GM08714 (cell line): Measurements from ENCODE around the gene ADAMTS6.

ENCODE experiments used
- H3K4me3 ChIP-seq: fragments of 200-500 bp; sonication (Bioruptor generic); 2 replicates; pipeline ENCODE4 v1.5.1; 2014; ENCODE audit warnings: mild to moderate bottlenecking, low read length, inconsistent platforms
- ZNF274 ChIP-seq: IDR thresholded peaks from 2 replicates; pipeline ENCODE4 v1.6.1; 2012; ENCODE audit warnings: mild to moderate bottlenecking, low read depth, low read length

ADAMTS6 gene

DNA sequence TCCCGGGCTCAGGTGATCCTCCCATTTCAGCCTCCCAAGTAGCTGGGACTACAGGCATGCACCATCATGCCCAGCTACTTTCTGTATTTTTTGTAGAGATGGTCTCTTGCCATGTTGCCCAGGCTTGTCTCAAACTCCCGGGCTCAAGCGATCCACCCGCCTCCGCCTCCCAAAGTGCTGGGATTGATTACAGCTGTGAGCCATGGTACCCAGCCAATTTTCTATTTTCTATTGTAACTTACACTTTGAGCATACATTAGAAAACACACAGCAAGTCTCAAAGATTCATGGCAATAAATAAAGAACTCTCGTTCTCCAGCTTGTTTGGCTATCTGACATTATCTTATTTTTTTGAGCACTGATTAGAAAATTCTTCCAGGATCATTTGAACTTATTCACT, 228.7 kb downstream of the ADAMTS6 start:
- H3K4me3 ChIP-seq: no peak overlapping the region
- TF ChIP-seq ZNF274: no peak

DNA sequence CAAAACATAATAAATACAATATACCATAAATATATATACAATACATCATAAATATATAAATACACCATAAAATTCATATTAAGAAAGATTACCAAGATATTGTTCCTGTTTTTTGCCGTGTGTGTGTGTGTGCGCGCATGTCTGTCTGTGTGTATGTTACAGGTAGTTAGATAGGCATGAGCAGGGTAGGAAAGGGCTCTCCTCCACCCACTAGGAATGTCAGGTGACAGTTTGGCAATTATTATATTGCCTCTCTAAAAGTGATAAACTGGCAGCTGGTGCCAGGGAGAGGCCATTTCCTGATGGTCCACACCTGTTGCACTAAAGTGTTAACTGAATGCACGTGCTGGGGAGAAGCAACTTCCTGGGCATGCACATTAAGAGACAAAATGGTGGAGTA, 232.8 kb downstream of the ADAMTS6 start:
- no peak for TF ChIP-seq ZNF274
- H3K4me3 ChIP-seq: no peak overlapping the region

GRCh38 chr5:65247594-65247993, 234.1 kb downstream of the ADAMTS6 start:
- TF ChIP-seq ZNF274: no peak

DNA sequence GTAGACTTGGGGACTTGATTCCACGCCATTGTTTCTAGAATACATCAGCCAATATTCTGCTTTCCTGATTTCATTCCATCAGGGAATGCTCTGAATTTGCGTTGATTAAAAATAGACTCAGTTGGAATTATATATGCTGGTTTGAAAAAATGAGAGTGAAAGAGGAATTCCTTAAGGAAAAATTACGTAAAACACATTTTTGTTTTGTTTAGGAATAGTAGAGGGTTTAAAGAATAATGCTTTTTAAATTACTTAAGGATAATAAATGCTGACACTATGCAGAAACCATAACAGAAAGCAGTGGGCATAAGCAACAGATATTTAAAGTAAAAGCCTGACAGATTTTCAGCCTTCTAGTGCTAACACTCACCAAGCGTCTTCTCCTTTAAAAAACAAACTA, 235.0 kb downstream of the ADAMTS6 start:
- no peak overlapping the region for H3K4me3 ChIP-seq
- no peak for TF ChIP-seq ZNF274

More at GRCh38 chr5:65247594-65247993, 234.1 kb downstream of the ADAMTS6 start:
- H3K4me3 ChIP-seq: no peak overlapping the region

GRCh38 chr5:65244031-65244430, 237.7 kb downstream of the ADAMTS6 start:
- no peak for TF ChIP-seq ZNF274
- H3K4me3 ChIP-seq: no peak overlapping the region

- no peak for TF ChIP-seq ZNF274
- H3K4me3 ChIP-seq: no peak overlapping the region
These were observed 238.6 kb downstream of the ADAMTS6 start for GRCh38 chr5:65243161-65243560.

DNA sequence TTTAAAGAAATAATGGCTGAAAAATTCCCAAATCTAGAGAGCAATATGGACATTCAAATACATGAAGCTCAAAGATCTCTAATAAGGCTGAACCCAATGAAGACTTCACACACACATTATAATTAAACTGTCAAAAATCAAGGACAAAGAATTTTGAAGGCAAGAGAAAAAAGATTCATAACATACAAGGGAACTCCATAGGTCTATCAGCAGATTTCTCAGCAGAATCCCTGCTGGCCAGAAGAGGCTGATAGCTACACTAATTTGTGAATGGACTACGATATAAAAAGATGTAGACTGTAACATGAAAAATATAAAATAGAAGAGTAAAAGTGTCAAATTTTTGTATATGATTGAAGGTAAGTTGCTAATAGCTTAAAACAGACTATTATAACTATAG, 251.9 kb downstream of the ADAMTS6 start:
- TF ChIP-seq ZNF274: no peak
- H3K4me3 ChIP-seq: no peak overlapping the region

- no peak overlapping the region for H3K4me3 ChIP-seq
- TF ChIP-seq ZNF274: no peak
These were observed 267.7 kb downstream of the ADAMTS6 start for GRCh38 chr5:65213921-65214525.

- TF ChIP-seq ZNF274: no peak
- no peak overlapping the region for H3K4me3 ChIP-seq
These were observed 272.4 kb downstream of the ADAMTS6 start for GRCh38 chr5:65209341-65209740.

GRCh38 chr5:65204966-65205365, 276.8 kb downstream of the ADAMTS6 start:
- no peak for TF ChIP-seq ZNF274

DNA sequence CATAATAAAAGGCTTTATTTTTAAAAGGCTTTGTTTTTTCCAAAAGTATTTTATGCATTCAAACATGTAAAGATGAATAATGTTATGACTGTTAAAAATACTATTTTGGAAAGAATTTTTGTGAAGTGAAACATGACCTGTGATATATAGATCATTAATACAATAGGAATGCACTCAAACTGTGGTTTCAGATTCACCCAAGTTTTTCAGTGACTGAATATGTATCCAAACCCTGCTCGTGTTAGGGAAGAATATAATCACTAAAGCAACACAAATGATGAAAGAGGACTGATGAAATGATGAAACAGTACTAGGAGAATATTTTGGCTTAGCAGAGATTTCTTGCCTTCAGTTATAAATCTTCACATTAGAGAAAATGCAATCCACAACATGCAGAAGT, 278.0 kb downstream of the ADAMTS6 start:
- no peak for TF ChIP-seq ZNF274
- no peak overlapping the region for H3K4me3 ChIP-seq

More at GRCh38 chr5:65204966-65205365, 276.8 kb downstream of the ADAMTS6 start:
- H3K4me3 ChIP-seq: no peak overlapping the region

DNA sequence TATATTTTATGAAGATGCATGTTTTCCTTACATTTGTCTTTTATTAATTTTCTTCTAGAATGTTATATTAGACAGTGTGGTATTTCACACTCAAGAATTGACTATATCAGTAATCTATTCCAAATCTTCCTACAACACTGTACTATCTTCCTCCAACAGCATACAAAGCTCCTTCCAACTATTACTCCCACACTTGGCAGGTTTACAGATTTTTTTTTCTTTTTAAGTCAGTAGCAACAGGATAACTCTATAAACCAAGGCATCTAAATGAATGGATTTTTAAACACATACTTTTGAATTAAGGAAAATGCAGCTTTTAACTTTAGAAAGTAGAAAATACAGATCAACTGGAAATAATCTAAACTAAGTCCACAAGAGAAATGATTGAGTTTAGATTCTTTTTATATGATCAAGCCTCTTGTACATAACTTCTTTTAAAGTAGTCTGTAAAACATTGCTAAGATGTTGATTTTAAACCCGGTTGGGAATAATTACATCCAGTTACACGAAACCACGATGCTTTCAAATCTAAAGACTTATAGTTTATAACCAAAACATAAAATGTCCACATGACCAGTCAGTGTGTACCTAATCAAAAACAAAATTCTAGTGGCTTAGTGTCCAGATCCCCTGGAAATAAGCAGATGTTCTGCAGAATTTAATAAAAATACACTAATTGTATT, 281.6 kb downstream of the ADAMTS6 start:
- H3K4me3 ChIP-seq: no peak overlapping the region
- TF ChIP-seq ZNF274: no peak

DNA sequence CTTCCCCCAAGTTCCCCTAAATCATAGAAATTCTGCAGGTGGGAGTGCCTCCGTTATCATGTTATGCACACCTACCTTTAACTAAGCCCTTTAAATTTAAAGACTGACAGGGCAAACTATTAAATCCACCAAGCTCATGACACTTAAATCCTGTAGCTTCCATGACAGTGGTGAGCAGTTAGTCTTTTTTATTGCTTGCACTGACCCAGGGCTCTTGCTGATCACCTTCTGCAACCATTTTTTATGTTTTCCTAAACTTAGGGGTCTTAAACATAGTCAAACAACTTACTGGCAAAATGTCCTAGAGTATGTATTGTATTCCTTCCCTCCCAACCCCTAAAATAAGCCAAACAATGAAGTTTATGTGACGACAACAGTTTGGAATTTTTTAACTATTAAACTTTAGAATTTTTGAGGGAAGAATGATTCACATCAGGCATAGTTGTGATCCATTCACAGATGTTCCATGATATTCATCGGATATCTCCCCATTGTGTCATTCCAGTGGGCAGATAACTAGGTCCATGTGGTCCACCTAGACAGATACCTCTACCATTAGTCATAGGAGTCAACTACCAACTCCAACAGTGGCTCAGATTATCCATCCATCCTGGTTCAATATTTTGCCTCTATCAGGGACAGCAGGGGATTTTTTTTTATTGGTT, 283.1 kb downstream of the ADAMTS6 start:
- TF ChIP-seq ZNF274: no peak
- H3K4me3 ChIP-seq: no peak overlapping the region

- no peak for TF ChIP-seq ZNF274
- no peak overlapping the region for H3K4me3 ChIP-seq
These were observed 283.9 kb downstream of the ADAMTS6 start for GRCh38 chr5:65197531-65198455.

DNA sequence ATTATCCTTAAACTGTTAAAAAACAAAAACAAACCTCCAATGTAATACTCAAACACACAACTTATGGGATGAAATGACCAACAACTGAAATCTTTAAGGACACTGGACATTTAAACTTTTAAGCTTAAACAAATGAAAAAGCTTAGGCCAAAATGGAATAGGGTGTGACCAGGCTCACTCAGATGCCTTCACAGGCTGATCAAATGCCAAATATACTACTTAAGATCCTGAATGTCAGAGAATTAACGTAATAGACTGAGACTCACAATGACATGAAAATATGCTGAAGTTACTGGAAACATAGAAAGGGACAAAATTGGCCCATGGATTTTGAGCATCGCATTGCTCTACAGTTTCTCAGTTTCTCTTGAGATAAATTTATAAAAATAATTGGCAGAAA, 286.8 kb downstream of the ADAMTS6 start:
- TF ChIP-seq ZNF274: no peak
- H3K4me3 ChIP-seq: no peak overlapping the region
